Measurements from ENCODE around the gene SMURF1. TPM values are rescaled to one million over a fixed set of nuclear protein-coding genes. Genes with fewer than 3 reads are reported as not detected.

The SMURF1 gene
- polyA plus RNA-seq, 1 donor from 2014 or later: 22.9 TPM

DNA sequence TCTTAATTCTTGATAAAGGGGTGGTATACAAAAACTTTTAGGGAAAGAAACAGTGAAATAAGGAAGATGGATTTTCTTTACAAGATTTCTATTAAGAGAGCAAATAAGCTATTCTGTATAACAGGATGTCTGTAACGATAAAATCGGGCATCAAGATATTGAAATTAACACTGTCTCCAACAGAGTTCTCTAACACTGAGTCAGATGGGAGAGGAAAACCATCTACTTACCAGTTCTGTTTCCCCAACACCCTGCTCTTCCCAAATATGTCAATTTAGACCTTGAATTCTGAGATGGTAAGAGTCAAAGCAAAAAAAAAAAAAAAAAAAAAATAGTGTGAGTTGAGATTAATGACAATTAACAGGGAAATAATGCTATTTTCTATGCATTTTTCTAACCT is 23.0 kb downstream of the SMURF1 start:
- H3K27me3 ChIP-seq (ENCODE audit: insufficient read depth, low read depth, low read length): no peaks in the 10 kb centered on the region
- no peaks in the 10 kb centered on the region for H3K36me3 ChIP-seq (ENCODE audit: insufficient read depth, low read length)
- peaks cover 34% of the 10 kb centered on the region for H3K79me2 ChIP-seq (replicated peaks; ENCODE audit: insufficient read depth, low read length)
- H3K9me3 ChIP-seq (ENCODE audit: low read length): peaks cover 5% of the 10 kb centered on the region
- H3K4me3 ChIP-seq (ENCODE audit: low read length): no peak overlapping the region
- no peak overlapping the region for H3K4me2 ChIP-seq (ENCODE audit: low read length)
- no peak overlapping the region for H3K9ac ChIP-seq (ENCODE audit: low read length)
- H2AFZ ChIP-seq (ENCODE audit: low read depth, low read length): no peak overlapping the region
- H3K27ac ChIP-seq (ENCODE audit: low read length): no peak overlapping the region
- H4K20me1 ChIP-seq (ENCODE audit: insufficient read depth): no peaks in the 10 kb centered on the region
- no peaks in the 10 kb centered on the region for H3F3A ChIP-seq (ENCODE audit: insufficient read depth, low read length, poor library complexity, severe bottlenecking)
- no peak for TF ChIP-seq TAF1 (IDR thresholded peaks at IDR 0.05; ENCODE audit: low read depth)
- no peak for TF ChIP-seq REST (IDR thresholded peaks at IDR 0.05; ENCODE audit: borderline replicate concordance)
- no peak for TF ChIP-seq POLR2AphosphoS5 (IDR thresholded peaks at IDR 0.05)
- TF ChIP-seq EZH2 (IDR thresholded peaks at IDR 0.05; ENCODE audit: borderline replicate concordance, insufficient read depth, low read length, poor library complexity, severe bottlenecking): no peak
- no peak for TF ChIP-seq RAD21 (conservative IDR thresholded peaks at IDR 0.05)
- TF ChIP-seq, protein P1, sequence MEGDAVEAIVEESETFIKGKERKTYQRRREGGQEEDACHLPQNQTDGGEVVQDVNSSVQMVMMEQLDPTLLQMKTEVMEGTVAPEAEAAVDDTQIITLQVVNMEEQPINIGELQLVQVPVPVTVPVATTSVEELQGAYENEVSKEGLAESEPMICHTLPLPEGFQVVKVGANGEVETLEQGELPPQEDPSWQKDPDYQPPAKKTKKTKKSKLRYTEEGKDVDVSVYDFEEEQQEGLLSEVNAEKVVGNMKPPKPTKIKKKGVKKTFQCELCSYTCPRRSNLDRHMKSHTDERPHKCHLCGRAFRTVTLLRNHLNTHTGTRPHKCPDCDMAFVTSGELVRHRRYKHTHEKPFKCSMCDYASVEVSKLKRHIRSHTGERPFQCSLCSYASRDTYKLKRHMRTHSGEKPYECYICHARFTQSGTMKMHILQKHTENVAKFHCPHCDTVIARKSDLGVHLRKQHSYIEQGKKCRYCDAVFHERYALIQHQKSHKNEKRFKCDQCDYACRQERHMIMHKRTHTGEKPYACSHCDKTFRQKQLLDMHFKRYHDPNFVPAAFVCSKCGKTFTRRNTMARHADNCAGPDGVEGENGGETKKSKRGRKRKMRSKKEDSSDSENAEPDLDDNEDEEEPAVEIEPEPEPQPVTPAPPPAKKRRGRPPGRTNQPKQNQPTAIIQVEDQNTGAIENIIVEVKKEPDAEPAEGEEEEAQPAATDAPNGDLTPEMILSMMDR (IDR thresholded peaks at IDR 0.05; ENCODE audit: poor library complexity, severe bottlenecking): no peak
- no peak for TF ChIP-seq EP300 (conservative IDR thresholded peaks at IDR 0.05; ENCODE audit: poor library complexity, severe bottlenecking)
- no peak for TF ChIP-seq SMC3 (conservative IDR thresholded peaks at IDR 0.05; ENCODE audit: poor library complexity)
- no peak for TF ChIP-seq MXI1 (conservative IDR thresholded peaks at IDR 0.05; ENCODE audit: poor library complexity, severe bottlenecking)
- H3K9me2 ChIP-seq (ENCODE audit: insufficient read depth, low read length): no peaks in the 10 kb centered on the region

- no peak overlapping the region for H3K27ac ChIP-seq (ENCODE audit: low read length)
- no peak overlapping the region for H3K4me3 ChIP-seq (ENCODE audit: low read length)
- no peaks in the 10 kb centered on the region for H3F3A ChIP-seq (ENCODE audit: insufficient read depth, low read length, poor library complexity, severe bottlenecking)
- TF ChIP-seq TAF1 (IDR thresholded peaks at IDR 0.05; ENCODE audit: low read depth) (no peak), REST (IDR thresholded peaks at IDR 0.05; ENCODE audit: borderline replicate concordance) (no peak), POLR2AphosphoS5 (IDR thresholded peaks at IDR 0.05) (no peak), RAD21 (conservative IDR thresholded peaks at IDR 0.05) (no peak), MXI1 (conservative IDR thresholded peaks at IDR 0.05; ENCODE audit: poor library complexity, severe bottlenecking) (no peak), EP300 (conservative IDR thresholded peaks at IDR 0.05; ENCODE audit: poor library complexity, severe bottlenecking) (no peak)
- H2AFZ ChIP-seq (ENCODE audit: low read depth, low read length): no peak overlapping the region
- H3K9me2 ChIP-seq (ENCODE audit: insufficient read depth, low read length): no peaks in the 10 kb centered on the region
- peaks cover 5% of the 10 kb centered on the region for H3K9me3 ChIP-seq (ENCODE audit: low read length)
- no peak overlapping the region for H3K9ac ChIP-seq (ENCODE audit: low read length)
- H4K20me1 ChIP-seq (ENCODE audit: insufficient read depth): no peaks in the 10 kb centered on the region
- peaks cover 30% of the 10 kb centered on the region for H3K79me2 ChIP-seq (replicated peaks; ENCODE audit: insufficient read depth, low read length)
- no peak overlapping the region for H3K4me2 ChIP-seq (ENCODE audit: low read length)
- no peaks in the 10 kb centered on the region for H3K27me3 ChIP-seq (ENCODE audit: insufficient read depth, low read depth, low read length)
- no peaks in the 10 kb centered on the region for H3K36me3 ChIP-seq (ENCODE audit: insufficient read depth, low read length)
These were observed 23.4 kb downstream of the SMURF1 start for GRCh38 chr7:99120501-99120900.
